Trophoblast cell (in vitro differentiated cells and primary cell): Measurements from ENCODE around the gene TSPAN3.

Experiments
- DNase-seq, 2 donors: peaks; one replicate each; pipeline ENCODE4 v3.0.0-alpha.2; 2016
- H2AFZ ChIP-seq: 2 replicates; pipeline ENCODE4 v1.6.1; 2013; ENCODE audit warnings: low read length, moderate library complexity, mild to moderate bottlenecking; ENCODE audit not compliant: insufficient read depth, poor library complexity
- H2AK5ac ChIP-seq: 2 replicates; pipeline ENCODE4 v1.6.1; 2013; ENCODE audit warnings: mild to moderate bottlenecking, low read length
- H2BK120ac ChIP-seq: 2 replicates; pipeline ENCODE4 v1.6.1; 2013; ENCODE audit warnings: low read length, mild to moderate bottlenecking, moderate library complexity; ENCODE audit not compliant: insufficient read depth, poor library complexity
- H2BK12ac ChIP-seq: 2 replicates; pipeline ENCODE4 v1.6.1; 2013; ENCODE audit warnings: mild to moderate bottlenecking, low read length, moderate library complexity
- H2BK5ac ChIP-seq: 2 replicates; pipeline ENCODE4 v1.6.1; 2013; ENCODE audit warnings: low read length, low read depth, moderate library complexity, mild to moderate bottlenecking; ENCODE audit not compliant: poor library complexity
- H3K14ac ChIP-seq: 2 replicates; pipeline ENCODE4 v1.6.1; 2013; ENCODE audit warnings: mild to moderate bottlenecking, low read length
- H3K18ac ChIP-seq: 2 replicates; pipeline ENCODE4 v1.6.1; 2013; ENCODE audit warnings: mild to moderate bottlenecking, low read length
- H3K23ac ChIP-seq: 2 replicates; pipeline ENCODE4 v1.6.1; 2013; ENCODE audit warnings: low read length
- H3K27ac ChIP-seq: 2 replicates; pipeline ENCODE4 v1.5.1; 2013; ENCODE audit warnings: low read depth, mild to moderate bottlenecking, inconsistent platforms, low read length, moderate library complexity
- H3K27me3 ChIP-seq: 2 replicates; pipeline ENCODE4 v1.6.1; 2013; ENCODE audit warnings: inconsistent platforms, mild to moderate bottlenecking, low read length, moderate library complexity; ENCODE audit not compliant: insufficient read depth
- H3K36me3 ChIP-seq, 2 experiments: 1 replicate in 1 of 2; 2 replicates in 1 of 2; pipeline ENCODE4 v1.6.1; 2013; ENCODE audit warnings: low read length in 2 of 2, mild to moderate bottlenecking in 2 of 2, moderate library complexity in 1 of 2; ENCODE audit not compliant: insufficient read depth in 2 of 2, control insufficient read depth in 1 of 2
- H3K4ac ChIP-seq: 2 replicates; pipeline ENCODE4 v1.6.1; 2013; ENCODE audit warnings: low read depth, mild to moderate bottlenecking, low read length, moderate library complexity
- H3K4me1 ChIP-seq, 2 experiments: 1 replicate in 1 of 2; 2 replicates in 1 of 2; pipeline ENCODE4 v1.6.1; 2013; ENCODE audit warnings: low read length in 2 of 2, mild to moderate bottlenecking in 2 of 2, moderate library complexity in 1 of 2; ENCODE audit not compliant: insufficient read depth in 2 of 2, control insufficient read depth in 1 of 2
- H3K4me2 ChIP-seq: 2 replicates; pipeline ENCODE4 v1.6.1; 2013; ENCODE audit warnings: inconsistent platforms, mild to moderate bottlenecking, low read length, moderate library complexity
- H3K4me3 ChIP-seq: 2 replicates; pipeline ENCODE4 v1.5.1; 2013; ENCODE audit warnings: mild to moderate bottlenecking, low read depth, low read length, inconsistent platforms
- H3K79me1 ChIP-seq: one replicate; pipeline ENCODE4 v1.6.1; 2013; ENCODE audit warnings: low read length
- H3K79me2 ChIP-seq: 2 replicates; pipeline ENCODE4 v1.6.1; 2013; ENCODE audit warnings: low read length, mild to moderate bottlenecking; ENCODE audit not compliant: control insufficient read depth, insufficient read depth, poor library complexity
- H3K9ac ChIP-seq: 2 replicates; pipeline ENCODE4 v1.6.1; 2013; ENCODE audit warnings: mild to moderate bottlenecking, low read length
- H3K9me3 ChIP-seq: 2 replicates; pipeline ENCODE4 v1.6.1; 2013; ENCODE audit warnings: low read depth, mild to moderate bottlenecking, control low read depth, inconsistent platforms, low read length; ENCODE audit not compliant: insufficient read depth
- H4K12ac ChIP-seq: 2 replicates; pipeline ENCODE4 v1.6.1; 2013; ENCODE audit warnings: low read depth, mild to moderate bottlenecking, low read length, moderate library complexity
- H4K8ac ChIP-seq: 2 replicates; pipeline ENCODE4 v1.6.1; 2013; ENCODE audit warnings: low read depth, mild to moderate bottlenecking, low read length, moderate library complexity
- H4K91ac ChIP-seq: one replicate; pipeline ENCODE4 v1.6.1; 2013; ENCODE audit warnings: low read depth, mild to moderate bottlenecking, low read length, moderate library complexity
- WGBS: extraction: QIAGEN DNeasy Blood & Tissue Kit; methylation state at CpG from one replicate; pipeline ENCODE4 v1.1.7; 2013; ENCODE audit warnings: missing lambda C conversion rate; ENCODE audit not compliant: insufficient read length, insufficient coverage; ENCODE audit errors: extremely low coverage; 5-methylcytosine and 5-hydroxymethylcytosine counted together

Gene TSPAN3

GRCh38 chr15:77024273-77025082 lies 46.4 kb downstream of the TSPAN3 start:
- H3K4ac ChIP-seq = no peak overlapping the region
- no peak overlapping the region for H2BK5ac ChIP-seq
- no peak overlapping the region for H2BK12ac ChIP-seq
- H4K91ac ChIP-seq = no peak overlapping the region
- H3K4me2 ChIP-seq = no peak overlapping the region
- no CpG with 5 or more reads among the region's 17 CpGs for WGBS
- H3K23ac ChIP-seq = no peak overlapping the region
- H3K9me3 ChIP-seq = no peaks in the 10 kb centered on the region
- no peak overlapping the region for H3K9ac ChIP-seq
- no peak overlapping the region for H3K4me3 ChIP-seq
- H4K12ac ChIP-seq = no peak overlapping the region
- H3K4me1 ChIP-seq = peaks cover 10 to 13% of the 10 kb centered on the region in 2 experiments
- no peak overlapping the region for H2AK5ac ChIP-seq
- H3K27ac ChIP-seq = no peak overlapping the region
- H2BK120ac ChIP-seq = no peak overlapping the region
- DNase-seq = peak; percentile 21 to 70
- H3K27me3 ChIP-seq = no peaks in the 10 kb centered on the region
- H2AFZ ChIP-seq = no peak overlapping the region
- no peak overlapping the region for H3K18ac ChIP-seq
- no peaks in the 10 kb centered on the region for H3K79me2 ChIP-seq
- H3K36me3 ChIP-seq = no peaks in the 10 kb centered on the region
- no peak overlapping the region for H4K8ac ChIP-seq
- H3K14ac ChIP-seq = no peak overlapping the region
- H3K79me1 ChIP-seq = no peaks in the 10 kb centered on the region

DNA sequence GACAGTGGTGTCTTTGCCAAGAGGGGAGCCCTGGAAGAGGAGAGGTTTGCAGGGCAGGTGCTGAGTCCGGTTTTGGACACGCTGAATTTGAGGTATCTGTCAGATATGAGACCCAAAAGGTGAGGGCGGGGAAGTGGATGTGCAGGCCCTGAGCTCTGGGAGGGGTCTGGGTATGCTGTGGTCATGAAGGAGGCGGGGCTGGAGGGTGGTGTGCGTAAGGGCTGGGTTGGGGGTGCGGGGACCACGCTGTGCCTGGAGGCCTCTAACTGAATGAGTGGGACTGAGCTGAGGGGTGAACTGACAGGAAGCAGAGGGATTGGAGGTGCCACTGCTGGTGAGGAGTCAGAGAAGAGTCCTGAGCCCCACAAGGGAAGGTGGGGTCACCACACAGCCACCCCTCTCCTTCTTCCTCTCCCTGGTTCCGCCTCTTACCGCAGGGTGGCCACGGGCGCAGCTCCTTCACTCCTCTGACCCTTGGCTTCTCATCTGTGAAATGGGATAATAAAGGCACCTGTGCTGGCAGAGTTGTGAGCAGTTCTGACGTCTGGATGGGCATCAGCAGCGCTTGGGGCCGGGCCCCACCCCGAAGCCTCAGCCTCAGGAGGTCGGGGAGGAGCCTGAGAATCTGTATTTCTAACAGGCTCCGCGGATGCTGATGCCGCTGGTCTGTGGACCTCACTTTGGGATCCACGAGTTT lies 47.2 kb downstream of the TSPAN3 start:
- Histone ChIP-seq H4K12ac (no peak overlapping the region), H3K18ac (no peak overlapping the region), H3K79me1 (no peaks in the 10 kb centered on the region), H4K8ac (no peak overlapping the region), H3K4me2 (no peak overlapping the region), H3K79me2 (no peaks in the 10 kb centered on the region), H3K27me3 (no peaks in the 10 kb centered on the region), H3K9ac (no peak overlapping the region), H3K4me1 (peaks cover 10 to 13% of the 10 kb centered on the region in 2 experiments), H3K27ac (no peak overlapping the region), H3K4me3 (no peak overlapping the region), H3K23ac (no peak overlapping the region), H2AFZ (no peak overlapping the region), H2BK5ac (no peak overlapping the region), H3K4ac (no peak overlapping the region), H4K91ac (no peak overlapping the region), H3K14ac (no peak overlapping the region), H3K9me3 (no peaks in the 10 kb centered on the region), H2BK120ac (no peak overlapping the region), H2AK5ac (no peak overlapping the region), H3K36me3 (no peaks in the 10 kb centered on the region), H2BK12ac (no peak overlapping the region)
- no CpG with 5 or more reads among the region's 20 CpGs for WGBS
- DNase-seq = no peak

DNA sequence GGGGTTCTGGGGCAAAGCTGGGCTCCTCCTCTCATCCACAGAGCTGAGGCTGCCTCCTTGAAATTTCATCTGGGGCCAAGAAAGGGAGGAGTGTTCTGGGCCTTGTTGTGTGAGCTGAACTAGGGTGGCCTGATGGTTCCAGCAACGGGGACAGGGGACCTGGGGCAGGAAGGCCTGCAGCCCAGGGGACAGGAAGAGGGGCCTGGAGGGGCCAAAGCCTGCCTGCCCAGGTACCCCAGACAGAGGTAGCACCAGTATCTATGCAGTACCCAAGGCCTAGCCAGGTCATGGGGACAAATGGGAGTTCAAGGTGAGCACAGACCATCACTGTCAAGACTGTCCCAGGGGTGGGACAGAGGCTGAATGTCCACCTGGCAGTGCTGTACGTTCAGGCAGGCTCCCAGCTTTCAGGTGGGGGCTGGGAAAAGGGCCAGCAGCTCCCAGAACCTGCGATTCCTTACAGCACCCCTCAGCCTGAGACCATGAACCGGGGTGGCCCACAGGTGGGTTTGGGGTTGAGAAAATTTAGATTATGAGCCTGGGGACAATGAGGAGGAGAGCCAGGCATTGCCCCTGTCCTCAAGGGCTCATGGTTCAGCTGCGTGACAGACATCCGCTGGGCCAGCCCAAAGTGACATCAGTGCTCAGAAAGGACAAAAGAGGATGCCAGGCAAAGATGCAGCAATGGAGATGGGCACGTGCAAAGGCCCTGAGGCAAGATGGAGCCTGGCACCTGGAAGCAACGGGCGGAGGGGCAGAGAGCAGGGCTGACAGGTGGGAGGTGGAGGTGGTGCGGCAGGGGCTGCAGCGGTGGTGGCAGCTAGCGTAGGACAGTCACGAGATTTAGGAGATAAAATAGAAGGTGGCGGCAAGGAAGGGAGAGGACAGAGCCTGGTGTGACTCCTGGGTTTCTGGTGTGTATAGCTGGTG lies 48.0 kb downstream of the TSPAN3 start:
- Histone ChIP-seq H3K4me1 (peaks cover 5 to 8% of the 10 kb centered on the region in 2 experiments), H2AK5ac (no peak overlapping the region)

GRCh38 chr15:77021803-77022381 lies 49.0 kb downstream of the TSPAN3 start:
- no peak overlapping the region for H2AFZ ChIP-seq
- no peak overlapping the region for H4K91ac ChIP-seq
- H3K4me1 ChIP-seq = peaks cover 3 to 6% of the 10 kb centered on the region in 2 experiments
- no peak overlapping the region for H4K12ac ChIP-seq
- H3K36me3 ChIP-seq = no peaks in the 10 kb centered on the region
- H3K4ac ChIP-seq = no peak overlapping the region
- no peak overlapping the region for H3K4me2 ChIP-seq
- WGBS = no CpG with 5 or more reads among the region's 7 CpGs
- no peak overlapping the region for H2BK120ac ChIP-seq
- H2AK5ac ChIP-seq = no peak overlapping the region
- H3K79me2 ChIP-seq = no peaks in the 10 kb centered on the region
- no peaks in the 10 kb centered on the region for H3K27me3 ChIP-seq
- H3K9me3 ChIP-seq = no peaks in the 10 kb centered on the region
- no peak overlapping the region for H3K23ac ChIP-seq
- H3K14ac ChIP-seq = no peak overlapping the region
- H4K8ac ChIP-seq = no peak overlapping the region
- H2BK12ac ChIP-seq = no peak overlapping the region
- no peak overlapping the region for H2BK5ac ChIP-seq
- no peak overlapping the region for H3K4me3 ChIP-seq
- no peak overlapping the region for H3K18ac ChIP-seq
- peak in 1 of 2 donors; percentile 31 for DNase-seq
- H3K27ac ChIP-seq = no peak overlapping the region
- no peak overlapping the region for H3K9ac ChIP-seq
- H3K79me1 ChIP-seq = no peaks in the 10 kb centered on the region

More for the DNA sequence above, 48.0 kb downstream of the TSPAN3 start:
- WGBS = no CpG with 5 or more reads among the region's 14 CpGs
- no peak for DNase-seq
- Histone ChIP-seq H3K4me3 (no peak overlapping the region), H3K9me3 (no peaks in the 10 kb centered on the region), H3K36me3 (no peaks in the 10 kb centered on the region), H2BK5ac (no peak overlapping the region), H2BK120ac (no peak overlapping the region), H4K12ac (no peak overlapping the region), H3K27me3 (no peaks in the 10 kb centered on the region), H3K18ac (no peak overlapping the region), H2AFZ (no peak overlapping the region), H3K79me1 (no peaks in the 10 kb centered on the region), H3K14ac (no peak overlapping the region), H4K8ac (no peak overlapping the region), H3K79me2 (no peaks in the 10 kb centered on the region), H4K91ac (no peak overlapping the region), H3K4ac (no peak overlapping the region), H3K9ac (no peak overlapping the region), H3K23ac (no peak overlapping the region), H3K27ac (no peak overlapping the region), H3K4me2 (no peak overlapping the region), H2BK12ac (no peak overlapping the region)
